SW480 (cell line): Measurements from ENCODE around the gene ABCG4.

Experiments used
- DNase-seq: peaks from one replicate; pipeline ENCODE4 v3.0.0-alpha.2; 2016; ENCODE audit warnings: low spot score

The ABCG4 gene

GRCh38 chr11:119207415-119207960, 58.6 kb downstream of the ABCG4 start:
- DNase-seq = no peak

- no peak for DNase-seq
These were observed 60.3 kb downstream of the ABCG4 start for GRCh38 chr11:119209186-119209585.

- DNase-seq = no peak
These were observed 61.2 kb downstream of the ABCG4 start for GRCh38 chr11:119210050-119210449.
